Activated CD8-positive, alpha-beta T cell treated with anti-CD3 and anti-CD28 coated beads for 36 hours (primary cell): ENCODE measurements around the gene STXBP1. TPM values are rescaled to one million over a fixed set of nuclear protein-coding genes. Genes with fewer than 3 reads are reported as not detected.
"Not testable (repeated sequence)": the region's sequence is repeated elsewhere in the genome, so short reads cannot be mapped to it uniquely, and the experiment has no call there.

Experiments
- ATAC-seq: fragments of 200-7000 bp; cut with Tn5 transposase; one replicate; pipeline ENCODE4 v1.10.0; 2021; ENCODE audit warnings: mild to moderate bottlenecking, moderate library complexity
- CTCF ChIA-PET: fragments of 350-600 bp; sonication (Branson Sonifier 250); formaldehyde crosslinking; loops from one replicate; lab custom pipeline; 2021; ENCODE audit warnings: antibody characterized with exemption; lab: Charles Lee
- POLR2A ChIA-PET: fragments of 350-600 bp; sonication (Branson Sonifier 250); formaldehyde crosslinking; loops from one replicate; lab custom pipeline; 2021; ENCODE audit warnings: antibody characterized with exemption; lab: Charles Lee
- DNase-seq: peaks from one replicate; pipeline ENCODE4 v3.0.0-alpha.2; 2020
- H3K27ac Mint-ChIP-seq: one replicate; pipeline ENCODE4 v1.8.0; 2021; ENCODE audit warnings: mild to moderate bottlenecking, mixed read lengths
- H3K27me3 Mint-ChIP-seq: one replicate; pipeline ENCODE4 v1.8.0; 2021; ENCODE audit warnings: mixed read lengths
- H3K36me3 Mint-ChIP-seq: one replicate; pipeline ENCODE4 v1.8.0; 2021; ENCODE audit warnings: low read depth, mixed read lengths
- H3K4me1 Mint-ChIP-seq: one replicate; pipeline ENCODE4 v1.8.0; 2021; ENCODE audit warnings: low read depth, mixed read lengths
- H3K4me3 Mint-ChIP-seq: one replicate; pipeline ENCODE4 v1.8.0; 2021; ENCODE audit warnings: mild to moderate bottlenecking, moderate library complexity, mixed read lengths
- H3K9me3 Mint-ChIP-seq: one replicate; pipeline ENCODE4 v1.8.0; 2021; ENCODE audit warnings: mixed read lengths
- CTCF ChIP-seq: fragments of 200-600 bp; IDR thresholded peaks from one replicate; pipeline ENCODE4 v1.8.0; 2022; ENCODE audit warnings: antibody characterized with exemption, mild to moderate bottlenecking
- intact Hi-C: fragments of 100-400 bp; cut with micrococcal nuclease; formaldehyde crosslinking; loops from one replicate; pipeline ENCODE4 v1.10.0; 2022
- total RNA-seq, 2 experiments: library from RNA; stranded (reverse); gene quantifications; one replicate each; pipeline ENCODE4 v1.2.3, GENCODE V29; 2021

Gene STXBP1
- total RNA-seq, 2 experiments from 2014 or later = 19.2 to 23.5 TPM

- ATAC-seq = no peak
Measured at GRCh38 chr9:127578627-127578951, 33.5 kb upstream of the STXBP1 start.

GRCh38 chr9:127578952-127579853 lies 32.9 kb upstream of the STXBP1 start:
- intact Hi-C loops = no loop called here
- peaks cover 2% of the 10 kb centered on the region for H3K27me3 Mint-ChIP-seq
- ChIA-PET CTCF (interaction anchor here (1.0 to 1.9 kb wide), 9 partner anchors 8 to 291 kb away, joined by 3 to 11 read pairs (median 5); partner anchors contain the start of genes PTRH1 and TOR2A), POLR2A (interaction anchor here (0.9 to 1.3 kb wide), 6 partner anchors 13 to 126 kb away, joined by 3 read pairs; no protein-coding TSS in a partner anchor)
- TF ChIP-seq CTCF = no peak
- peaks cover 34% of the 10 kb centered on the region for H3K4me1 Mint-ChIP-seq
- H3K36me3 Mint-ChIP-seq = no peaks in the 10 kb centered on the region
- peak; percentile 98 for ATAC-seq
- peaks cover 4% of the 10 kb centered on the region for H3K9me3 Mint-ChIP-seq
- peak overlapping the region; percentile 66 for H3K4me3 Mint-ChIP-seq
- DNase-seq = peak; percentile 92
- peak overlapping the region; percentile 82 for H3K27ac Mint-ChIP-seq

More at GRCh38 chr9:127578627-127578951, 33.5 kb upstream of the STXBP1 start:
- peaks cover 3% of the 10 kb centered on the region for H3K9me3 Mint-ChIP-seq
- peak overlapping the region; percentile 82 for H3K27ac Mint-ChIP-seq
- H3K27me3 Mint-ChIP-seq = no peaks in the 10 kb centered on the region
- ChIA-PET CTCF (interaction anchor here (1.0 to 1.9 kb wide), 8 partner anchors 9 to 291 kb away, joined by 3 to 11 read pairs (median 4); partner anchors contain the start of genes PTRH1 and TOR2A), POLR2A (interaction anchor here (0.9 to 1.3 kb wide), 3 partner anchors 20 to 75 kb away, joined by 3 read pairs; no protein-coding TSS in a partner anchor)
- DNase-seq = no peak
- peaks cover 37% of the 10 kb centered on the region for H3K4me1 Mint-ChIP-seq
- no peaks in the 10 kb centered on the region for H3K36me3 Mint-ChIP-seq
- TF ChIP-seq CTCF = no peak
- intact Hi-C loops = no loop called here
- H3K4me3 Mint-ChIP-seq = peak overlapping the region; percentile 66

GRCh38 chr9:127580366-127580765 lies 31.7 kb upstream of the STXBP1 start:
- DNase-seq (no peak), ATAC-seq (no peak)
- Mint-ChIP-seq H3K36me3 (no peaks in the 10 kb centered on the region), H3K4me1 (peaks cover 25% of the 10 kb centered on the region), H3K9me3 (peaks cover 4% of the 10 kb centered on the region), H3K27ac (no peak overlapping the region), H3K27me3 (peaks cover 2% of the 10 kb centered on the region), H3K4me3 (no peak overlapping the region)
- POLR2A ChIA-PET = interaction anchor here (1.1 to 1.3 kb wide), 2 partner anchors 12 to 128 kb away, joined by 3 read pairs; no protein-coding TSS in a partner anchor
- intact Hi-C loops = no loop called here
- CTCF ChIA-PET = interaction anchor here (1.2 kb wide), 1 partner anchor 9 kb away, joined by 8 read pairs; no protein-coding TSS in a partner anchor
- TF ChIP-seq CTCF = no peak

GRCh38 chr9:127580879-127581475 lies 31.1 kb upstream of the STXBP1 start:
- DNase-seq (no peak), ATAC-seq (no peak)
- intact Hi-C loops = no loop called here
- H3K27ac Mint-ChIP-seq = no peak overlapping the region
- TF ChIP-seq CTCF = no peak
- peaks cover 22% of the 10 kb centered on the region for H3K4me1 Mint-ChIP-seq
- no peaks in the 10 kb centered on the region for H3K36me3 Mint-ChIP-seq
- no peak overlapping the region for H3K4me3 Mint-ChIP-seq
- CTCF ChIA-PET = no interaction called here
- H3K9me3 Mint-ChIP-seq = peaks cover 4% of the 10 kb centered on the region
- POLR2A ChIA-PET = no interaction called here
- H3K27me3 Mint-ChIP-seq = peaks cover 2% of the 10 kb centered on the region

GRCh38 chr9:127584474-127584805 lies 27.6 kb upstream of the STXBP1 start:
- H3K36me3 Mint-ChIP-seq, H3K4me3 Mint-ChIP-seq, H3K27ac Mint-ChIP-seq, intact Hi-C loops, H3K9me3 Mint-ChIP-seq, DNase-seq, H3K27me3 Mint-ChIP-seq, ATAC-seq: not testable (repeated sequence)
- ChIA-PET POLR2A (interaction anchor here (1.0 kb wide), 1 partner anchor 10 kb away, joined by 3 read pairs; no protein-coding TSS in a partner anchor), CTCF (interaction anchor here (0.6 to 8.0 kb wide), 8 partner anchors 12 to 285 kb away, joined by 3 to 62 read pairs (median 7); partner anchors contain the start of gene TOR2A)
- peaks cover 11% of the 10 kb centered on the region for H3K4me1 Mint-ChIP-seq
